IMR-90 (cell line): ENCODE results near the gene LINC01488. TPM values are rescaled to one million over a fixed set of nuclear protein-coding genes. Genes with fewer than 3 reads are reported as not detected.

Source experiments
- ATAC-seq: fragments of 200-7000 bp; cut with Tn5 transposase; 2 replicates; pipeline ENCODE4 v1.9.1; 2020; ENCODE audit warnings: low read depth, mild to moderate bottlenecking, moderate library complexity
- BruUV-seq: library from RNA; stranded (reverse); fragments of 400-500 nt; replicated peaks from 2 replicates; lab custom pipeline; 2021; lab: Mats Ljungman, UMichigan
- CTCF ChIA-PET: fragments of 300-600 bp; formaldehyde crosslinking; extraction: SDS; loops from one replicate; lab custom pipeline; 2021; ENCODE audit warnings: antibody characterized with exemption; lab: Yijun Ruan, JAX
- POLR2A ChIA-PET: fragments of 300-600 bp; sonication (Branson Sonifier 250); formaldehyde crosslinking; loops from one replicate; lab custom pipeline; 2022; ENCODE audit warnings: antibody characterized with exemption; ENCODE audit not compliant: unreplicated experiment; lab: Charles Lee
- DNase-seq: peaks from one replicate; pipeline ENCODE4 v3.0.0; 2013
- H2AFZ ChIP-seq: replicated peaks from 2 replicates; pipeline ENCODE3; 2013; ENCODE audit warnings: low read length, mild to moderate bottlenecking; ENCODE audit not compliant: poor library complexity
- H2AK5ac ChIP-seq: 2 replicates; pipeline ENCODE4 v1.6.1; 2013; ENCODE audit warnings: low read depth, low read length, inconsistent platforms
- H2AK9ac ChIP-seq: replicated peaks from 2 replicates; pipeline ENCODE3; 2013; ENCODE audit warnings: mild to moderate bottlenecking, low read depth, low read length, moderate library complexity; ENCODE audit not compliant: poor library complexity
- H2BK120ac ChIP-seq: 2 replicates; pipeline ENCODE4 v1.6.1; 2013; ENCODE audit warnings: low read depth, low read length, inconsistent platforms
- H2BK15ac ChIP-seq: 3 replicates; pipeline ENCODE4 v1.6.1; 2013; ENCODE audit warnings: low read depth, low read length, inconsistent platforms
- H2BK20ac ChIP-seq: 2 replicates; pipeline ENCODE4 v1.6.1; 2013; ENCODE audit warnings: low read depth, mild to moderate bottlenecking, inconsistent platforms, low read length, moderate library complexity
- H2BK5ac ChIP-seq: 2 replicates; pipeline ENCODE4 v1.6.1; 2013; ENCODE audit warnings: mild to moderate bottlenecking, low read depth, low read length, inconsistent platforms; ENCODE audit not compliant: poor library complexity, severe bottlenecking
- H3K14ac ChIP-seq: replicated peaks from 2 replicates; pipeline ENCODE4 v1.6.1; 2013; ENCODE audit warnings: low read depth, low read length, inconsistent platforms
- H3K18ac ChIP-seq: 2 replicates; pipeline ENCODE4 v1.6.1; 2013; ENCODE audit warnings: low read depth, low read length, control low read depth
- H3K23ac ChIP-seq: 2 replicates; pipeline ENCODE4 v1.6.1; 2013; ENCODE audit warnings: low read depth, low read length, inconsistent platforms
- H3K27ac ChIP-seq: 2 replicates; pipeline ENCODE4 v1.5.1; 2013; ENCODE audit warnings: mild to moderate bottlenecking, control low read depth, low read length; ENCODE audit not compliant: insufficient read depth
- H3K27me3 ChIP-seq: 2 replicates; pipeline ENCODE4 v1.6.1; 2013; ENCODE audit warnings: low read length; ENCODE audit not compliant: control insufficient read depth, insufficient read depth
- H3K36me3 ChIP-seq: 2 replicates; pipeline ENCODE4 v1.6.1; 2013; ENCODE audit warnings: low read length, mixed read lengths; ENCODE audit not compliant: control insufficient read depth, insufficient read depth
- H3K4ac ChIP-seq: 2 replicates; pipeline ENCODE4 v1.6.1; 2013; ENCODE audit warnings: low read depth, low read length, inconsistent platforms
- H3K4me1 ChIP-seq: 2 replicates; pipeline ENCODE4 v1.6.1; 2013; ENCODE audit warnings: low read length, mixed read lengths; ENCODE audit not compliant: control insufficient read depth, insufficient read depth
- H3K4me2 ChIP-seq: 2 replicates; pipeline ENCODE4 v1.6.1; 2013; ENCODE audit warnings: low read depth, mild to moderate bottlenecking, control low read depth, low read length, moderate library complexity
- H3K4me3 ChIP-seq: 2 replicates; pipeline ENCODE4 v1.5.1; 2013; ENCODE audit warnings: low read depth, mild to moderate bottlenecking, control low read depth, low read length, moderate library complexity; ENCODE audit not compliant: insufficient read depth
- H3K56ac ChIP-seq: 2 replicates; pipeline ENCODE4 v1.6.1; 2013; ENCODE audit warnings: low read length, inconsistent platforms; ENCODE audit not compliant: insufficient read depth; ENCODE audit errors: extremely low read depth
- H3K79me1 ChIP-seq, 2 experiments: 2 replicates each; pipeline ENCODE4 v1.6.1; 2013; ENCODE audit warnings: low read length in 2 of 2, inconsistent platforms in 1 of 2, low read depth in 1 of 2
- H3K9ac ChIP-seq: 2 replicates; pipeline ENCODE4 v1.6.1; 2013; ENCODE audit warnings: low read depth, low read length, control low read depth
- H3K9me1 ChIP-seq: 2 replicates; pipeline ENCODE4 v1.6.1; 2013; ENCODE audit warnings: low read length, inconsistent platforms; ENCODE audit not compliant: insufficient read depth
- H3K9me3 ChIP-seq: 2 replicates; pipeline ENCODE4 v1.6.1; 2013; ENCODE audit warnings: low read length; ENCODE audit not compliant: control insufficient read depth, insufficient read depth
- H4K20me1 ChIP-seq: 2 replicates; pipeline ENCODE4 v1.6.1; 2013; ENCODE audit warnings: low read length, inconsistent platforms; ENCODE audit not compliant: insufficient read depth
- H4K5ac ChIP-seq: 2 replicates; pipeline ENCODE4 v1.6.1; 2013; ENCODE audit warnings: mild to moderate bottlenecking, low read depth, low read length, control low read depth
- H4K8ac ChIP-seq, 2 experiments: 2 replicates each; pipeline ENCODE4 v1.6.1; 2013; ENCODE audit warnings: low read depth in 2 of 2, low read length in 2 of 2, control low read depth in 1 of 2, inconsistent platforms in 1 of 2
- H4K91ac ChIP-seq: 2 replicates; pipeline ENCODE4 v1.6.1; 2013; ENCODE audit warnings: low read depth, low read length, inconsistent platforms; ENCODE audit not compliant: insufficient read depth
- CEBPB ChIP-seq: IDR thresholded peaks from 2 replicates; pipeline ENCODE4 v1.6.1; 2012; ENCODE audit warnings: low read depth, low read length, improper control_type of control experiment
- CHD1 ChIP-seq: IDR thresholded peaks from 2 replicates; pipeline ENCODE4 v1.6.1; 2012; ENCODE audit warnings: low read depth, low read length, improper control_type of control experiment
- FOS ChIP-seq: fragments of 150-350 bp; IDR thresholded peaks from 2 replicates; pipeline ENCODE4 v1.6.1; 2016; ENCODE audit warnings: low read depth, low read length
- MAZ ChIP-seq: IDR thresholded peaks from 2 replicates; pipeline ENCODE4 v1.6.1; 2012; ENCODE audit warnings: low read depth, mild to moderate bottlenecking, low read length, improper control_type of control experiment, moderate library complexity, borderline replicate concordance
- MXI1 ChIP-seq: IDR thresholded peaks from 2 replicates; pipeline ENCODE4 v1.6.1; 2012; ENCODE audit warnings: low read depth, mild to moderate bottlenecking, low read length, moderate library complexity, borderline replicate concordance
- NFE2L2 ChIP-seq: fragments of 150-350 bp; IDR thresholded peaks from 2 replicates; pipeline ENCODE4 v1.6.1; 2016; ENCODE audit warnings: low read depth, mild to moderate bottlenecking, low read length
- POLR2A ChIP-seq: IDR thresholded peaks from 2 replicates; pipeline ENCODE4 v1.6.1; 2012; ENCODE audit warnings: mild to moderate bottlenecking, low read depth, low read length
- RAD21 ChIP-seq: IDR thresholded peaks from 2 replicates; pipeline ENCODE4 v1.6.1; 2012; ENCODE audit warnings: low read length, improper control_type of control experiment
- RCOR1 ChIP-seq: IDR thresholded peaks from 2 replicates; pipeline ENCODE4 v1.6.1; 2012; ENCODE audit warnings: mild to moderate bottlenecking, low read length, improper control_type of control experiment; ENCODE audit not compliant: insufficient replicate concordance
- RFX5 ChIP-seq: IDR thresholded peaks from 2 replicates; pipeline ENCODE4 v1.8.0; 2012; ENCODE audit warnings: low read depth, mild to moderate bottlenecking, low read length, moderate library complexity
- SMC3 ChIP-seq: fragments of 150-350 bp; IDR thresholded peaks from 2 replicates; pipeline ENCODE4 v1.6.1; 2016; ENCODE audit warnings: low read depth, mild to moderate bottlenecking, antibody characterized with exemption, low read length, moderate library complexity
- WGBS, 2 experiments: methylation state at CpG; one replicate each; pipeline versions ENCODE4 v1.1.5 to v1.1.7; 2013; ENCODE audit warnings: missing lambda C conversion rate in 2 of 2; ENCODE audit not compliant: insufficient read length in 1 of 2; ENCODE audit errors: extremely low coverage in 2 of 2; 5-methylcytosine and 5-hydroxymethylcytosine counted together
- dilution Hi-C: fragments of 300-500 bp; cut with HindIII; formaldehyde crosslinking; loops from one replicate; pipeline ENCODE4 v1.14.3; 2018; ENCODE audit warnings: low sequenced_read_pairs; ENCODE audit not compliant: unreplicated experiment
- in situ Hi-C: fragments of 300-500 bp; cut with MboI; formaldehyde crosslinking; loops from 3 replicates; pipeline ENCODE4 v1.14.3; 2019; ENCODE audit warnings: low sequenced_read_pairs, inconsistent platforms, mixed read lengths
- intact Hi-C: fragments of 100-400 bp; cut with micrococcal nuclease; formaldehyde crosslinking; loops from 2 replicates; pipeline ENCODE4 v1.10.0; 2022
- polyA plus RNA-seq, 3 experiments: library from polyadenylated mRNA; depleted of rRNA; stranded (reverse); fragments of >200 nt; gene quantifications; 2 replicates each; pipeline ENCODE4 v1.2.3, GENCODE V29; 2012; ENCODE audit warnings: low replicate concordance in 1 of 3
- total RNA-seq: library from RNA; depleted of rRNA; stranded (reverse); fragments of >200 nt; gene quantifications from 2 replicates; pipeline ENCODE4 v1.2.3, GENCODE V29; 2012
- TF ChIP-seq, protein P1 (sequence below): conservative IDR thresholded peaks from 2 replicates; pipeline ENCODE4 v1.5.1; 2012; ENCODE audit warnings: mild to moderate bottlenecking, low read depth, low read length, improper control_type of control experiment
- TF ChIP-seq, protein P2 (sequence below): fragments of 150-350 bp; IDR thresholded peaks from 2 replicates; pipeline ENCODE4 v1.6.1; 2016; ENCODE audit warnings: low read depth, mild to moderate bottlenecking, low read length, moderate library complexity, borderline replicate concordance
- TF ChIP-seq, protein P3 (sequence below): fragments of 150-350 bp; IDR thresholded peaks from 2 replicates; pipeline ENCODE4 v1.6.1; 2017; ENCODE audit warnings: mild to moderate bottlenecking, antibody characterized with exemption, low read length, low read depth

LINC01488 gene
- total and polyA plus RNA-seq, 2 of the 4 experiments (the other 2 are of a cell fraction): not detected

- no peak for DNase-seq
- dilution Hi-C loops: no loop called here
- peaks cover 12% of the 10 kb centered on the region for H3K4me1 ChIP-seq
- peak overlapping the region; percentile 59; the same call in 1 of the 2 replicates for H3K4ac ChIP-seq
- peak overlapping the region; percentile 35 for H2AK9ac ChIP-seq
- 0 out of 3 replicates have a peak overlapping the region, but pooled peaks have one; percentile 96 for H2BK15ac ChIP-seq
- H2BK120ac ChIP-seq: peak overlapping the region; percentile 35
- no peaks in the 10 kb centered on the region for H3K36me3 ChIP-seq
- 0 out of 2 replicates have a peak overlapping the region, but pooled peaks have one; percentile 22 for H2BK20ac ChIP-seq
- no peak overlapping the region for H3K23ac ChIP-seq
- 0 out of 2 replicates have a peak overlapping the region, but pooled peaks have one; percentile 43 for H3K14ac ChIP-seq
- no peak overlapping the region for H2BK5ac ChIP-seq
- H4K91ac ChIP-seq: no peak overlapping the region; the same call in 1 of the 2 replicates
- no peak overlapping the region for H3K9ac ChIP-seq
- intact Hi-C loops: no loop called here
- peaks cover 0 to 10% of the 10 kb centered on the region in 2 experiments; a peak in 1 of 4 replicates for H3K79me1 ChIP-seq
- H3K4me3 ChIP-seq: no peak overlapping the region
- ATAC-seq: no peak
- ChIA-PET CTCF (no interaction called here), POLR2A (no interaction called here)
- peaks cover 16% of the 10 kb centered on the region for H3K9me1 ChIP-seq
- no peak overlapping the region for H4K8ac ChIP-seq
- in situ Hi-C loops: no loop called here
- H3K9me3 ChIP-seq: no peaks in the 10 kb centered on the region
- BruUV-seq: no TSS peak
- peak overlapping the region; percentile 82 for H2AK5ac ChIP-seq
- no peak overlapping the region for H3K27ac ChIP-seq
- H4K5ac ChIP-seq: no peak overlapping the region
- peaks cover 2% of the 10 kb centered on the region; the same call in 1 of the 2 replicates for H3K27me3 ChIP-seq
- H3K56ac ChIP-seq: no peak overlapping the region
- no peak overlapping the region for H3K4me2 ChIP-seq
- H4K20me1 ChIP-seq: no peaks in the 10 kb centered on the region
- no peak overlapping the region for H3K18ac ChIP-seq
- WGBS, 2 experiments: 100% methylated on average over 3 of the region's 27 CpGs; no CpG with 5 or more reads in 1 of the 2 experiments
- H2AFZ ChIP-seq: peak overlapping the region; percentile 41
- TF ChIP-seq, protein P1, sequence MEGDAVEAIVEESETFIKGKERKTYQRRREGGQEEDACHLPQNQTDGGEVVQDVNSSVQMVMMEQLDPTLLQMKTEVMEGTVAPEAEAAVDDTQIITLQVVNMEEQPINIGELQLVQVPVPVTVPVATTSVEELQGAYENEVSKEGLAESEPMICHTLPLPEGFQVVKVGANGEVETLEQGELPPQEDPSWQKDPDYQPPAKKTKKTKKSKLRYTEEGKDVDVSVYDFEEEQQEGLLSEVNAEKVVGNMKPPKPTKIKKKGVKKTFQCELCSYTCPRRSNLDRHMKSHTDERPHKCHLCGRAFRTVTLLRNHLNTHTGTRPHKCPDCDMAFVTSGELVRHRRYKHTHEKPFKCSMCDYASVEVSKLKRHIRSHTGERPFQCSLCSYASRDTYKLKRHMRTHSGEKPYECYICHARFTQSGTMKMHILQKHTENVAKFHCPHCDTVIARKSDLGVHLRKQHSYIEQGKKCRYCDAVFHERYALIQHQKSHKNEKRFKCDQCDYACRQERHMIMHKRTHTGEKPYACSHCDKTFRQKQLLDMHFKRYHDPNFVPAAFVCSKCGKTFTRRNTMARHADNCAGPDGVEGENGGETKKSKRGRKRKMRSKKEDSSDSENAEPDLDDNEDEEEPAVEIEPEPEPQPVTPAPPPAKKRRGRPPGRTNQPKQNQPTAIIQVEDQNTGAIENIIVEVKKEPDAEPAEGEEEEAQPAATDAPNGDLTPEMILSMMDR: no peak
- no peak for TF ChIP-seq RFX5
- no peak for TF ChIP-seq CHD1
- TF ChIP-seq MXI1: no peak
- no peak for TF ChIP-seq POLR2A
- TF ChIP-seq, protein P2, sequence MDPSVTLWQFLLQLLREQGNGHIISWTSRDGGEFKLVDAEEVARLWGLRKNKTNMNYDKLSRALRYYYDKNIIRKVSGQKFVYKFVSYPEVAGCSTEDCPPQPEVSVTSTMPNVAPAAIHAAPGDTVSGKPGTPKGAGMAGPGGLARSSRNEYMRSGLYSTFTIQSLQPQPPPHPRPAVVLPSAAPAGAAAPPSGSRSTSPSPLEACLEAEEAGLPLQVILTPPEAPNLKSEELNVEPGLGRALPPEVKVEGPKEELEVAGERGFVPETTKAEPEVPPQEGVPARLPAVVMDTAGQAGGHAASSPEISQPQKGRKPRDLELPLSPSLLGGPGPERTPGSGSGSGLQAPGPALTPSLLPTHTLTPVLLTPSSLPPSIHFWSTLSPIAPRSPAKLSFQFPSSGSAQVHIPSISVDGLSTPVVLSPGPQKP: no peak
- no peak for TF ChIP-seq NFE2L2
- no peak for TF ChIP-seq CEBPB
- no peak for TF ChIP-seq RAD21
- TF ChIP-seq MAZ: no peak
- no peak for TF ChIP-seq RCOR1
- TF ChIP-seq, protein P3, sequence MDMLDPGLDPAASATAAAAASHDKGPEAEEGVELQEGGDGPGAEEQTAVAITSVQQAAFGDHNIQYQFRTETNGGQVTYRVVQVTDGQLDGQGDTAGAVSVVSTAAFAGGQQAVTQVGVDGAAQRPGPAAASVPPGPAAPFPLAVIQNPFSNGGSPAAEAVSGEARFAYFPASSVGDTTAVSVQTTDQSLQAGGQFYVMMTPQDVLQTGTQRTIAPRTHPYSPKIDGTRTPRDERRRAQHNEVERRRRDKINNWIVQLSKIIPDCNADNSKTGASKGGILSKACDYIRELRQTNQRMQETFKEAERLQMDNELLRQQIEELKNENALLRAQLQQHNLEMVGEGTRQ: no peak
- no peak for TF ChIP-seq FOS
- no peak for TF ChIP-seq SMC3
Observed at GRCh38 chr11:69493931-69494821, 12.7 kb downstream of the LINC01488 start.
